HUES6 (cell line): ENCODE results near the gene ACTR1A.

Experiments used
- H3K27ac ChIP-seq: 2 replicates; pipeline ENCODE4 v1.7.0; 2013; ENCODE audit warnings: low read depth, mild to moderate bottlenecking, low read length, inconsistent platforms
- H3K27me3 ChIP-seq: 2 replicates; pipeline ENCODE4 v1.6.1; 2013; ENCODE audit warnings: low read length; ENCODE audit not compliant: control insufficient read depth, insufficient read depth
- H3K36me3 ChIP-seq: 2 replicates; pipeline ENCODE4 v1.6.1; 2013; ENCODE audit warnings: low read length; ENCODE audit not compliant: control insufficient read depth, insufficient read depth
- H3K4me1 ChIP-seq: 2 replicates; pipeline ENCODE4 v1.6.1; 2013; ENCODE audit warnings: low read length; ENCODE audit not compliant: control insufficient read depth, insufficient read depth
- H3K4me3 ChIP-seq: 2 replicates; pipeline ENCODE4 v1.5.1; 2013; ENCODE audit warnings: low read depth, low read length
- H3K9ac ChIP-seq: one replicate; pipeline ENCODE4 v1.6.1; 2013; ENCODE audit warnings: mild to moderate bottlenecking, low read length
- H3K9me3 ChIP-seq: 2 replicates; pipeline ENCODE4 v1.6.1; 2013; ENCODE audit warnings: low read depth, low read length; ENCODE audit not compliant: control insufficient read depth, insufficient read depth

The ACTR1A gene

GRCh38 chr10:102434394-102435132 lies 67.9 kb downstream of the ACTR1A start:
- Histone ChIP-seq H3K27ac (no peak overlapping the region), H3K4me1 (peaks cover 23% of the 10 kb centered on the region), H3K4me3 (peak overlapping the region; percentile 49)

GRCh38 chr10:102433619-102434046 lies 68.9 kb downstream of the ACTR1A start:
- H3K36me3 ChIP-seq: no peaks in the 10 kb centered on the region
- no peak overlapping the region for H3K4me3 ChIP-seq
- peaks cover 50% of the 10 kb centered on the region for H3K27me3 ChIP-seq
- no peak overlapping the region for H3K9ac ChIP-seq
- H3K9me3 ChIP-seq: no peaks in the 10 kb centered on the region
- peaks cover 23% of the 10 kb centered on the region for H3K4me1 ChIP-seq
- H3K27ac ChIP-seq: no peak overlapping the region

More at GRCh38 chr10:102434394-102435132, 67.9 kb downstream of the ACTR1A start:
- H3K9me3 ChIP-seq: no peaks in the 10 kb centered on the region
- no peak overlapping the region for H3K9ac ChIP-seq
- H3K27me3 ChIP-seq: peaks cover 50% of the 10 kb centered on the region
- no peaks in the 10 kb centered on the region for H3K36me3 ChIP-seq

- no peaks in the 10 kb centered on the region for H3K9me3 ChIP-seq
- H3K9ac ChIP-seq: peak within 1 kb of the TSS; percentile 85
- H3K27ac ChIP-seq: peak within 1 kb of the TSS; percentile 32; the same call in 1 of the 2 replicates
- peaks cover 42% of the 10 kb centered on the region for H3K27me3 ChIP-seq
- peak within 1 kb of the TSS; percentile 93 for H3K4me3 ChIP-seq
- H3K4me1 ChIP-seq: peaks cover 23% of the 10 kb centered on the region
- no peaks in the 10 kb centered on the region for H3K36me3 ChIP-seq
These were observed 70.2 kb downstream of the ACTR1A start, which contains the start of gene CUEDC2 for GRCh38 chr10:102432162-102432950. Gene CUEDC2 (minus strand): TSS chr10:102432574. CDS start chr10:102425188, 7,386 bp downstream.

- Histone ChIP-seq H3K36me3 (no peaks in the 10 kb centered on the region), H3K4me1 (peaks cover 23% of the 10 kb centered on the region), H3K27ac (peak overlapping the region; percentile 32; the same call in 1 of the 2 replicates), H3K27me3 (peaks cover 36% of the 10 kb centered on the region), H3K9me3 (no peaks in the 10 kb centered on the region), H3K9ac (peak overlapping the region; percentile 85), H3K4me3 (peak overlapping the region; percentile 93)
These were observed 70.9 kb downstream of the ACTR1A start for GRCh38 chr10:102431452-102432124.

- H3K36me3 ChIP-seq: no peaks in the 10 kb centered on the region
- peaks cover 16% of the 10 kb centered on the region for H3K27me3 ChIP-seq
- no peak overlapping the region for H3K9ac ChIP-seq
- no peak overlapping the region for H3K4me3 ChIP-seq
- no peaks in the 10 kb centered on the region for H3K9me3 ChIP-seq
- H3K27ac ChIP-seq: no peak overlapping the region
- H3K4me1 ChIP-seq: peaks cover 14% of the 10 kb centered on the region
These were observed 73.0 kb downstream of the ACTR1A start for GRCh38 chr10:102429468-102429867.
